Left lung (tissue), 10 donors: ENCODE measurements around the gene SLC17A5. TPM values are rescaled to one million over a fixed set of nuclear protein-coding genes. Genes with fewer than 3 reads are reported as not detected.

ENCODE experiments used
- ATAC-seq: fragments of 200-7000 bp; cut with Tn5 transposase; one replicate; pipeline ENCODE4 v1.9.1; 2020; ENCODE audit warnings: moderate library complexity
- DNase-seq, 4 donors: peaks; one replicate each; pipeline ENCODE4 v3.0.0-alpha.2; 2013 to 2020
- H3K27ac ChIP-seq, 2 donors: fragments of 200-600 bp; sonication (generic) in 1 of 2; one replicate each; pipeline versions ENCODE4 v1.5.0 to v1.8.0; 2020 to 2021
- H3K27me3 ChIP-seq, 2 donors: fragments of 200-600 bp; sonication (generic) in 1 of 2; one replicate each; pipeline versions ENCODE4 v1.5.0 to v1.8.0; 2020 to 2021
- H3K36me3 ChIP-seq, 2 donors: fragments of 200-600 bp; sonication (generic) in 1 of 2; one replicate each; pipeline versions ENCODE4 v1.5.0 to v1.8.0; 2020 to 2021
- H3K4me1 ChIP-seq, 2 donors: fragments of 200-600 bp; one replicate each; pipeline ENCODE4 v1.8.0; 2021
- H3K4me3 ChIP-seq, 2 donors: fragments of 200-600 bp; sonication (generic) in 1 of 2; one replicate each; pipeline versions ENCODE4 v1.5.0 to v1.8.0; 2020 to 2021; ENCODE audit warnings: mild to moderate bottlenecking in 1 of 2
- H3K9me3 ChIP-seq, 2 donors: fragments of 200-600 bp; sonication (generic) in 1 of 2; one replicate each; pipeline versions ENCODE4 v1.5.0 to v1.8.0; 2020 to 2021
- CTCF ChIP-seq, 2 donors: fragments of 200-600 bp; sonication (generic) in 1 of 2; IDR thresholded peaks; one replicate each; pipeline versions ENCODE4 v1.5.0 to v1.8.0; 2021; ENCODE audit warnings: antibody characterized with exemption in 2 of 2
- intact Hi-C, 2 donors: fragments of 100-400 bp; cut with DNase I; formaldehyde crosslinking; loops; one replicate each; pipeline versions ENCODE4 v1.11.2 to v1.14.2; 2022
- polyA plus RNA-seq, 6 donors: library from polyadenylated mRNA; unstranded; fragments of 120-200 nt; gene quantifications; one replicate each; pipeline ENCODE4 v1.2.1, GENCODE V29; 2013; ENCODE audit not compliant: insufficient read length in 6 of 6
- total RNA-seq, 2 donors: library from RNA; stranded (reverse); fragmentation: NEBNext Ultra II Directional; extraction: Animal tissue kit (Norgen Biotek cat#: 25700); gene quantifications; one replicate each; pipeline ENCODE4 v1.2.1, GENCODE V29; 2021
- donor health status: DM: no; HTN: yes; CAD: no.
- donor health status: DM: no; HTN: no; CAD: no.

Gene SLC17A5
- total and polyA plus RNA-seq, 8 donors, result 8.7 to 27.8 (median 10.3) TPM

- intact Hi-C loops, result no loop called here
- no peak for DNase-seq
- peak; percentile 45 for ATAC-seq
- no peak overlapping the region for H3K4me3 ChIP-seq
- H3K4me1 ChIP-seq, result no peaks in the 10 kb centered on the region
- H3K27me3 ChIP-seq, result no peaks in the 10 kb centered on the region
- H3K27ac ChIP-seq, result no peak overlapping the region
- H3K36me3 ChIP-seq, result no peaks in the 10 kb centered on the region
- no peaks in the 10 kb centered on the region for H3K9me3 ChIP-seq
- no peak for TF ChIP-seq CTCF (IDR thresholded peaks at IDR 0.05)
Observed at GRCh38 chr6:73665686-73666319, 12.0 kb upstream of the SLC17A5 start.

- no peaks in the 10 kb centered on the region for H3K4me1 ChIP-seq
- no peak overlapping the region for H3K4me3 ChIP-seq
- no peaks in the 10 kb centered on the region for H3K27me3 ChIP-seq
- intact Hi-C loops, result no loop called here
- H3K36me3 ChIP-seq, result no peaks in the 10 kb centered on the region
- H3K9me3 ChIP-seq, result no peaks in the 10 kb centered on the region
- no peak for TF ChIP-seq CTCF (IDR thresholded peaks at IDR 0.05)
- no peak for DNase-seq
- ATAC-seq, result no peak
- no peak overlapping the region for H3K27ac ChIP-seq
Observed at GRCh38 chr6:73664701-73665100, 10.9 kb upstream of the SLC17A5 start.

GRCh38 chr6:73657201-73657600, 3.4 kb upstream of the SLC17A5 start:
- no peak overlapping the region for H3K27ac ChIP-seq
- intact Hi-C loops, result no loop called here
- peaks cover 3 to 16% of the 10 kb centered on the region in 2 donors for H3K4me1 ChIP-seq
- H3K27me3 ChIP-seq, result no peaks in the 10 kb centered on the region
- ATAC-seq, result no peak
- H3K4me3 ChIP-seq, result no peak overlapping the region
- H3K36me3 ChIP-seq, result no peaks in the 10 kb centered on the region
- H3K9me3 ChIP-seq, result no peaks in the 10 kb centered on the region
- no peak for DNase-seq
- no peak for TF ChIP-seq CTCF (IDR thresholded peaks at IDR 0.05)

- H3K4me1 ChIP-seq, result peaks cover 3 to 22% of the 10 kb centered on the region in 2 donors
- no peak overlapping the region for H3K27ac ChIP-seq
- H3K4me3 ChIP-seq, result no peak overlapping the region
- ATAC-seq (no peak), DNase-seq (no peak)
- H3K27me3 ChIP-seq, result no peaks in the 10 kb centered on the region
- H3K9me3 ChIP-seq, result no peaks in the 10 kb centered on the region
- H3K36me3 ChIP-seq, result no peaks in the 10 kb centered on the region
- no peak for TF ChIP-seq CTCF (IDR thresholded peaks at IDR 0.05)
- intact Hi-C loops, result no loop called here
Observed at GRCh38 chr6:73656531-73657145, 2.8 kb upstream of the SLC17A5 start.

- peak overlapping the region in 1 of 2 donors; percentile 93 for H3K4me3 ChIP-seq
- no peak for ATAC-seq
Observed at GRCh38 chr6:73655341-73655917, 1.6 kb upstream of the SLC17A5 start.

More at GRCh38 chr6:73655341-73655917, 1.6 kb upstream of the SLC17A5 start:
- H3K27ac ChIP-seq, result peak overlapping the region in 1 of 2 donors; percentile 98
- TF ChIP-seq CTCF (IDR thresholded peaks at IDR 0.05), result no peak
- H3K36me3 ChIP-seq, result peaks cover 0 to 2% of the 10 kb centered on the region in 2 donors
- peaks cover 3 to 23% of the 10 kb centered on the region in 2 donors for H3K4me1 ChIP-seq
- no peaks in the 10 kb centered on the region for H3K27me3 ChIP-seq
- DNase-seq, result no peak
- no peaks in the 10 kb centered on the region for H3K9me3 ChIP-seq
- intact Hi-C loops, result no loop called here
